GM10266 (cell line): ENCODE results near the gene GRAMD2B.

Experiments
- DNase-seq: peaks from one replicate; pipeline ENCODE4 v3.0.0; 2012; ENCODE audit errors: extremely low spot score
- TF ChIP-seq, protein P1 (sequence below): IDR thresholded peaks from 2 replicates; pipeline ENCODE4 v1.5.1; 2012; ENCODE audit warnings: mild to moderate bottlenecking, low read depth; ENCODE audit not compliant: control insufficient read depth, insufficient read depth; ENCODE audit errors: missing control alignments

GRAMD2B gene

DNA sequence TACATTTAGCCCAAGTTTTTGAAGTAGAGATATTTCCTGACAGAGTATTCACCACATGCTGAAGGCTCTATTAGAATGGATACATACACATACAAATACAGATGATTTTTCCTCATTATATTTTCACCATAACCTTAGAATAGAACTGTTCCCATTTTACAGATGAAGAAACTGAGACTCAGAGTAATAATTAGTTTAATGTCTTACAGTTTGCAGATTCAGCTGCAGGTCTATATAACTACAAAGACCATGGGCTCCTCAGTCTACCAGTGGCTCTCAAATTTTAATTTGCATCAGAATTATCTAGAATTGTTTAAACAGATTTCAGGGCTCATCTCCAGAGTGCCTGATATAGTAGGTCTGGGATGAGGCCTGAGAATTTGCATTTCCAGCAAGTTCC is 64.4 kb downstream of the GRAMD2B start:
- TF ChIP-seq, protein P1, sequence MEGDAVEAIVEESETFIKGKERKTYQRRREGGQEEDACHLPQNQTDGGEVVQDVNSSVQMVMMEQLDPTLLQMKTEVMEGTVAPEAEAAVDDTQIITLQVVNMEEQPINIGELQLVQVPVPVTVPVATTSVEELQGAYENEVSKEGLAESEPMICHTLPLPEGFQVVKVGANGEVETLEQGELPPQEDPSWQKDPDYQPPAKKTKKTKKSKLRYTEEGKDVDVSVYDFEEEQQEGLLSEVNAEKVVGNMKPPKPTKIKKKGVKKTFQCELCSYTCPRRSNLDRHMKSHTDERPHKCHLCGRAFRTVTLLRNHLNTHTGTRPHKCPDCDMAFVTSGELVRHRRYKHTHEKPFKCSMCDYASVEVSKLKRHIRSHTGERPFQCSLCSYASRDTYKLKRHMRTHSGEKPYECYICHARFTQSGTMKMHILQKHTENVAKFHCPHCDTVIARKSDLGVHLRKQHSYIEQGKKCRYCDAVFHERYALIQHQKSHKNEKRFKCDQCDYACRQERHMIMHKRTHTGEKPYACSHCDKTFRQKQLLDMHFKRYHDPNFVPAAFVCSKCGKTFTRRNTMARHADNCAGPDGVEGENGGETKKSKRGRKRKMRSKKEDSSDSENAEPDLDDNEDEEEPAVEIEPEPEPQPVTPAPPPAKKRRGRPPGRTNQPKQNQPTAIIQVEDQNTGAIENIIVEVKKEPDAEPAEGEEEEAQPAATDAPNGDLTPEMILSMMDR: no peak
- DNase-seq: no peak

DNA sequence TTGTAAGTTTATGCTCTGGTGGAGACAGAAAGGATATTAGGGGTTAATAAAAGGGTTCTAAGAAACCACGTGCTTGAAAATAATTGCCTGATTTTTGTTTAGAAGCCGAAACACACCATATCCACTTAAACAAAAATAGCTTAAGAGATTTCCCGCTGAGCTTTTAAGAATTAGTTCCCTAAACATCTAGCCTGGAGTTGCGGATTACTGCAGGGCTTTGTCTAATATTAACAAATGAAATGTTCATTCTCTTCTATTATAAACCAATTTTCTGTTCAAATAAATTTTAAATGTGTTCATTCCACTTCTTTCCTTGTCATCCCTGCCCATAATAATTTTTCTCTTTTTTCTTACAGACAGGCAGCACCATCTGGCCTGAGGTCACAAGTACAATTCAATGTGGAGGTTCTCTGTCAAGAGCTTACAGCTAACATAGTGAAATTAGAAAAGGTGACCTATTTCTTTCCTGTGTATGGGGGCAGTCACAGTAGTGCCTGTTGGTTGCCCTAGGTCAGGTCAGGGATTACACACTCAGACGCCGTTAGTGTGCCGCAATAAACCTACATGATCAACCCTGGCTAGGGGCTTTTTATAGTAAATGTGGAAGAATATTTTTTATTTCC is 65.3 kb downstream of the GRAMD2B start:
- TF ChIP-seq, protein P1: no peak
- DNase-seq: no peak

DNA sequence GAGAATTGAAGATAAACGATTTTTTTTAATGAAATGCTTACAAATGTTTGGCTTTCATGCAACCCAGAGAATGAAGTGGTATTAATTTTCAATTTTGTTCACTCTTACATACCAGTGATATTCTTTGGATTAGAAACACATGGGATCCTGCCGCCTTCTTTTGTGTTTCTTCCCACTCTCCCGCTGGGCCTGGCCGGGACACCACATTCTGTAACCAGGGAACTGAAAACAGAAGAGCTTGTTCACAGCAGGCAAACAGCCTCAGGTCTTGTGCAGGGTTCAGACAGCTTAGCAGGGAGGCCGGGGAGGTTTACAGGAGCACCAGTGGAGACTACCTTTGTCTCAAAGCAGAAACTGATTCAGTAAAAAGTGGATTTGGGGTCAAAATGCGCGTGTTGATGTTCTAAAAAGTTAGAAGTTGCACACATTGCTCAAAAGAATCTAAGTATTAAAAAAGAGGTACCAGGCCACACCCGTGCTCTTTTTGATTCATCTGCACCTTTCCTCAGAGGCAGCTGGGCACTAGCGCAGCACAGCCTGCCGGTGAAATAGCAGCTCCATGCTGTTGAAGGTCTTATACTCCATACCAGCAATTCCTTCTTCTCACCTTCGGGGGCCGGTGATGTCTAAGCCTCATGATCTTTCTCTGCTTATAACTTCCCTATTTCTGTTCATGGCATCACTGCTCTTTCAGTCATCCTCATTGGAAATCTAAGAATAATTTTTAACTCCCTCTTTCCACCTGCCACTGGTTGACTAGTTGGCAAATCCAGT is 67.1 kb downstream of the GRAMD2B start:
- TF ChIP-seq, protein P1: no peak
- no peak for DNase-seq

DNA sequence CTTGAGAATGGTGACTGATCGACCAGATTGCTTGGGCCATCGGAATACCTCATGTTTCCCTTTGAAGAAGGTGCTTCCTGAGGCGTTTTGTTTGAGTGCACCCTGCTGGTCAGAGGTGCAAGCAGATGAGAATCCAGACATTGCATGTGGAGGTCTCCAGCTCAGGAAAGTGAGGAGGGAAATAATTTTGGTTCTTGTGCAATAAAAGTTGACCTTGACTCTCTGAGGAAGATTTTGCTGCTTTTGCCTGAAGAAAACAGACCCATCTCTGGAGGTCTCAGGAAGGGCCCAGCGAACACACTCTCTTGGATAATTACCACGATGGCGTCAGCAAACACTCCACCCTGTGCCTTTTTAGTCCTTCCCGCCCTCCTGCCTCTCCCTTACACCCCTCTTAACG is 69.7 kb downstream of the GRAMD2B start:
- TF ChIP-seq, protein P1: peak; percentile 56
- DNase-seq: no peak

DNA sequence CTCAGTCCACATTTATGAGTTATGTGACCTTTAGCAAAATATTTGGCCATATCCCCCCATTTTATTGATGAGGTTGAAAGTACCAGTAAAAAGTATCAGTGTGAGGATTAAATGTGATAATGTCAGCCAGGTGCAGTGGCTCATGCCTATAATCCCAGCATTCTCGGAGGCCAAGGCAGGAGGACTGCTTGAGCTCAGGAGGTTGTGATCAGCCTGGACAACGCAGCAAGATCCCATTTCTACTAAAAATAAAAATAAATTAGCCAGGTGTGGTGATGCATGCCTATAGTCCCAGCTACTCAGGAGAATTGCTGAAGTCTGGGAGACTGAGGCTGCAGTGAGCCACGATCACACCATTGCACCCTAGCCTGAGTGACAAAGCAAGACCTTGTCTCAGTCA is 71.2 kb downstream of the GRAMD2B start:
- TF ChIP-seq, protein P1: no peak
- DNase-seq: no peak

DNA sequence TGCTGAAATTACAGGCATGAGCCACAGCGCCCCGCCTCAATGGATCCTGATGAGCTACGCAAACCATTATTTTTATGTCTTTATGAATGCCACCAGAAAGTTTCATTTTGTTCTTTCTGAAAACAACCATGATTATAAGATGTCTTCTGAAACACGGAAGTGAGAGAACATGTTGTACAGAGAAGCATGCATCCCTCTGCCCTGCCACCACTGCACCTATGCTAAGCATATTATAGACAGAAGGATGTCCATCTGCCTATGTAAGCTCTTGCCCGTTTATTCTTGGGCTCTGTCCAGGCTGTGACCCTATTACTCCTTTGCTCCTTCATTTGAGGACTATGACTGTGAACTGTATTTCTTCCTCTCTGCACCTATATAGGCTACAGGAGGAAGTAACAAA is 74.3 kb downstream of the GRAMD2B start:
- TF ChIP-seq, protein P1: no peak
- DNase-seq: no peak

DNA sequence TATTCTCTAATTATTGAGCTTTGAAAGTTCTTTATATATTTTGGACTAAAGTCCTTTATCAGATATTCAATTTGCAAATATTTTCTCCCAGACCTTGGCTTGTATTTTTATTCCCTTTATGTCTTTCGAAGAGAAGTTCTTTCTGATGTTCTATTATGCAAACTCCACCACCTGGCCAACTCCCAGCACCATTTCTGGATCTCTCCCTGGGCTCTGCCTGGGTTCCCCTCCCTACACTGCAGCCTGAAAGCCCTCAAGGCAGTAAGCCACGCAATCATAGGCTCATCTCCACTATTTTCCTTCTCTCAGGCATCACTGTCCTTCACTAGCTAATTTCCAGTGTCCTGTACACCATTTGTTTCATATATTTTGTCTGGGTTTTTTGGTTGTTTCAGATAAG is 76.1 kb downstream of the GRAMD2B start:
- TF ChIP-seq, protein P1: no peak
- no peak for DNase-seq
